Muscle layer of colon (tissue), 2 donors: Measurements from ENCODE around the gene PCSK7.

ENCODE experiments used
- H3K27ac ChIP-seq: one replicate; pipeline ENCODE4 v1.7.0; 2013; ENCODE audit warnings: low read depth, mild to moderate bottlenecking, low read length, moderate library complexity
- H3K27me3 ChIP-seq, 2 donors: one replicate each; pipeline ENCODE4 v1.7.0; 2013; ENCODE audit warnings: low read length in 2 of 2, mild to moderate bottlenecking in 2 of 2; ENCODE audit not compliant: insufficient read depth in 2 of 2, control insufficient read depth in 1 of 2
- H3K36me3 ChIP-seq: one replicate; pipeline ENCODE4 v1.7.0; 2013; ENCODE audit warnings: mild to moderate bottlenecking, low read length; ENCODE audit not compliant: insufficient read depth
- H3K4me1 ChIP-seq: one replicate; pipeline ENCODE4 v1.7.0; 2013; ENCODE audit warnings: mild to moderate bottlenecking, low read length; ENCODE audit not compliant: insufficient read depth
- H3K4me3 ChIP-seq, 2 donors: one replicate each; pipeline ENCODE4 v1.7.0; 2013; ENCODE audit warnings: low read length in 2 of 2, low read depth in 1 of 2, mild to moderate bottlenecking in 1 of 2, moderate library complexity in 1 of 2
- H3K9ac ChIP-seq: one replicate; pipeline ENCODE4 v1.7.0; 2013; ENCODE audit warnings: low read length
- H3K9me3 ChIP-seq: one replicate; pipeline ENCODE4 v1.7.0; 2013; ENCODE audit warnings: mild to moderate bottlenecking, low read length
- donor health status: abdominal sarcoma.
- donor health status: Adenocarcinoma of cecum.

The PCSK7 gene

GRCh38 chr11:117177534-117178209, 54.2 kb downstream of the PCSK7 start:
- Histone ChIP-seq H3K4me1 (peaks cover 30% of the 10 kb centered on the region), H3K4me3 (peak overlapping the region in 1 of 2 donors; percentile 81), H3K36me3 (peaks cover 9% of the 10 kb centered on the region), H3K27me3 (no peaks in the 10 kb centered on the region), H3K9ac (peak overlapping the region; percentile 70), H3K27ac (peak overlapping the region; percentile 91), H3K9me3 (no peaks in the 10 kb centered on the region)

GRCh38 chr11:117176186-117176585, 55.7 kb downstream of the PCSK7 start:
- Histone ChIP-seq H3K4me3 (no peak overlapping the region), H3K9ac (no peak overlapping the region), H3K4me1 (peaks cover 24% of the 10 kb centered on the region), H3K27me3 (no peaks in the 10 kb centered on the region), H3K9me3 (no peaks in the 10 kb centered on the region), H3K36me3 (peaks cover 2% of the 10 kb centered on the region), H3K27ac (no peak overlapping the region)

GRCh38 chr11:117175781-117176180, 56.1 kb downstream of the PCSK7 start:
- Histone ChIP-seq H3K27me3 (no peaks in the 10 kb centered on the region), H3K9ac (no peak overlapping the region), H3K36me3 (peaks cover 6% of the 10 kb centered on the region), H3K4me1 (peaks cover 24% of the 10 kb centered on the region), H3K27ac (no peak overlapping the region), H3K9me3 (no peaks in the 10 kb centered on the region), H3K4me3 (no peak overlapping the region)

- H3K9ac ChIP-seq: no peak overlapping the region
- peaks cover 6% of the 10 kb centered on the region for H3K36me3 ChIP-seq
- H3K27ac ChIP-seq: no peak overlapping the region
- no peaks in the 10 kb centered on the region for H3K9me3 ChIP-seq
- no peaks in the 10 kb centered on the region for H3K27me3 ChIP-seq
- peaks cover 21% of the 10 kb centered on the region for H3K4me1 ChIP-seq
- no peak overlapping the region for H3K4me3 ChIP-seq
Measured at GRCh38 chr11:117175104-117175503, 56.8 kb downstream of the PCSK7 start.

- no peak overlapping the region for H3K27ac ChIP-seq
- peaks cover 16% of the 10 kb centered on the region for H3K4me1 ChIP-seq
Measured at GRCh38 chr11:117172724-117173421, 59.0 kb downstream of the PCSK7 start.

GRCh38 chr11:117171404-117172061, 60.3 kb downstream of the PCSK7 start:
- H3K9ac ChIP-seq: no peak overlapping the region
- H3K36me3 ChIP-seq: peaks cover 10% of the 10 kb centered on the region
- H3K4me1 ChIP-seq: peaks cover 13% of the 10 kb centered on the region
- H3K4me3 ChIP-seq: no peak overlapping the region
- no peak overlapping the region for H3K27ac ChIP-seq
- no peaks in the 10 kb centered on the region for H3K9me3 ChIP-seq
- H3K27me3 ChIP-seq: no peaks in the 10 kb centered on the region

More at GRCh38 chr11:117172724-117173421, 59.0 kb downstream of the PCSK7 start:
- Histone ChIP-seq H3K27me3 (no peaks in the 10 kb centered on the region), H3K9me3 (no peaks in the 10 kb centered on the region), H3K4me3 (no peak overlapping the region), H3K36me3 (peaks cover 6% of the 10 kb centered on the region), H3K9ac (no peak overlapping the region)

- H3K4me3 ChIP-seq: no peak overlapping the region
- no peak overlapping the region for H3K9ac ChIP-seq
- H3K4me1 ChIP-seq: peaks cover 13% of the 10 kb centered on the region
- no peaks in the 10 kb centered on the region for H3K9me3 ChIP-seq
- H3K27me3 ChIP-seq: no peaks in the 10 kb centered on the region
- peaks cover 13% of the 10 kb centered on the region for H3K36me3 ChIP-seq
- no peak overlapping the region for H3K27ac ChIP-seq
Measured at GRCh38 chr11:117171007-117171403, 60.9 kb downstream of the PCSK7 start.

- H3K9me3 ChIP-seq: no peaks in the 10 kb centered on the region
- H3K4me3 ChIP-seq: no peak overlapping the region
- H3K27me3 ChIP-seq: no peaks in the 10 kb centered on the region
- peaks cover 13% of the 10 kb centered on the region for H3K4me1 ChIP-seq
- no peak overlapping the region for H3K9ac ChIP-seq
- no peak overlapping the region for H3K27ac ChIP-seq
- peaks cover 21% of the 10 kb centered on the region for H3K36me3 ChIP-seq
Measured at GRCh38 chr11:117170210-117170609, 61.7 kb downstream of the PCSK7 start.

GRCh38 chr11:117169736-117170135, 62.1 kb downstream of the PCSK7 start:
- H3K4me1 ChIP-seq: peaks cover 13% of the 10 kb centered on the region
- H3K9ac ChIP-seq: no peak overlapping the region
- H3K27ac ChIP-seq: no peak overlapping the region

GRCh38 chr11:117166491-117166890, 65.4 kb downstream of the PCSK7 start:
- H3K9ac ChIP-seq: no peak overlapping the region
- no peaks in the 10 kb centered on the region for H3K9me3 ChIP-seq
- H3K4me3 ChIP-seq: no peak overlapping the region
- no peak overlapping the region for H3K27ac ChIP-seq
- H3K4me1 ChIP-seq: peaks cover 13% of the 10 kb centered on the region
- peaks cover 44% of the 10 kb centered on the region for H3K36me3 ChIP-seq
- no peaks in the 10 kb centered on the region for H3K27me3 ChIP-seq

More at GRCh38 chr11:117169736-117170135, 62.1 kb downstream of the PCSK7 start:
- Histone ChIP-seq H3K4me3 (no peak overlapping the region), H3K9me3 (no peaks in the 10 kb centered on the region), H3K36me3 (peaks cover 22% of the 10 kb centered on the region), H3K27me3 (no peaks in the 10 kb centered on the region)

GRCh38 chr11:117160826-117161225, 71.0 kb downstream of the PCSK7 start:
- no peak overlapping the region for H3K4me3 ChIP-seq
- no peaks in the 10 kb centered on the region for H3K4me1 ChIP-seq
- no peaks in the 10 kb centered on the region for H3K9me3 ChIP-seq
- H3K27me3 ChIP-seq: no peaks in the 10 kb centered on the region
- no peak overlapping the region for H3K9ac ChIP-seq
- no peak overlapping the region for H3K27ac ChIP-seq
- peaks cover 44% of the 10 kb centered on the region for H3K36me3 ChIP-seq
